Pancreas (tissue), 10 donors: ENCODE data around the gene SUSD4. TPM values are rescaled to one million over a fixed set of nuclear protein-coding genes. Genes with fewer than 3 reads are reported as not detected.

Source experiments
- ATAC-seq, 4 donors: fragments of 200-7000 bp; cut with Tn5 transposase; one replicate each; pipeline versions ENCODE4 v1.8.0 to v1.9.1; 2020; ENCODE audit warnings: mild to moderate bottlenecking in 4 of 4, moderate library complexity in 4 of 4
- DNase-seq, 6 donors: peaks; one replicate each; pipeline ENCODE4 v3.0.0-alpha.2; 2020
- FAIRE-seq: peaks from 2 replicates; lab custom pipeline; 2012; peaks lifted over from hg19 to GRCh38; lab: Jason Lieb, UNC
- H3K27ac ChIP-seq, 4 donors: fragments of 200-600 bp; sonication (generic); 1 replicate in 3 of 4; 2 replicates in 1 of 4; pipeline versions ENCODE4 v1.5.0 to v1.8.0; 2020
- H3K27me3 ChIP-seq, 4 donors: fragments of 200-600 bp; one replicate each; pipeline ENCODE4 v1.8.0; 2021
- H3K36me3 ChIP-seq, 3 donors: fragments of 200-600 bp; sonication (generic) in 1 of 3; one replicate each; pipeline versions ENCODE4 v1.5.0 to v1.8.0; 2020 to 2021
- H3K4me1 ChIP-seq, 3 donors: fragments of 200-600 bp; one replicate each; pipeline ENCODE4 v1.8.0; 2021
- H3K4me3 ChIP-seq, 4 donors: fragments of 200-600 bp; sonication (generic) in 2 of 4; one replicate each; pipeline versions ENCODE4 v1.5.0 to v1.8.0; 2020 to 2021
- H3K9me3 ChIP-seq, 4 donors: fragments of 200-600 bp; one replicate each; pipeline ENCODE4 v1.8.0; 2021
- WGBS, 2 donors: extraction: QIAGEN DNeasy Blood & Tissue Kit; methylation state at CpG; one replicate each; pipeline ENCODE4 v1.1.7; 2013; 5-methylcytosine and 5-hydroxymethylcytosine counted together
- intact Hi-C, 3 donors: fragments of 100-400 bp; cut with DNase I; formaldehyde crosslinking; loops; one replicate each; pipeline versions ENCODE4 v1.11.1 to v1.14.2; 2022
- polyA plus RNA-seq, 2 donors: library from polyadenylated mRNA; stranded (reverse); fragments of 200-250 nt; gene quantifications; one replicate each; pipeline ENCODE4 v1.2.3, GENCODE V29; 2013
- total RNA-seq, 6 donors: library from RNA; stranded (reverse); fragmentation: NEBNext Ultra II Directional in 4 of 6; extraction: Animal tissue kit (Norgen Biotek cat#: 25700) in 4 of 6; gene quantifications; one replicate each; pipeline versions ENCODE4 v1.2.1 to v1.2.4, GENCODE V29; 2021 to 2023
- TF ChIP-seq, protein P1 (sequence below), 4 donors: fragments of 200-600 bp; sonication (generic) in 3 of 4; IDR thresholded peaks; one replicate each; pipeline versions ENCODE4 v1.5.0 to v1.8.0; 2021; ENCODE audit warnings: antibody characterized with exemption in 4 of 4
- donor health status: healthy with polysubstance abuse.
- donor health status: DM: no; HTN: no; CAD: no; lungs with moderate emphysema.
- donor health status: DM: no; HTN: no; CAD: no.
- donor health status: control.
- donor health status: control.
- donor health status: Bipolar disorder and iron deficiency.
- donor health status: DM: yes; HTN: yes; CAD: no.
- donor health status: DM: no; HTN: no; CAD: no.
- donor health status: DM: no; HTN: no; CAD: no.
- donor health status: DM: yes; HTN: yes; CAD: no.

Gene SUSD4
- total and polyA plus RNA-seq, 8 donors, result 4.1 to 34.6 (median 8.8) TPM

DNA sequence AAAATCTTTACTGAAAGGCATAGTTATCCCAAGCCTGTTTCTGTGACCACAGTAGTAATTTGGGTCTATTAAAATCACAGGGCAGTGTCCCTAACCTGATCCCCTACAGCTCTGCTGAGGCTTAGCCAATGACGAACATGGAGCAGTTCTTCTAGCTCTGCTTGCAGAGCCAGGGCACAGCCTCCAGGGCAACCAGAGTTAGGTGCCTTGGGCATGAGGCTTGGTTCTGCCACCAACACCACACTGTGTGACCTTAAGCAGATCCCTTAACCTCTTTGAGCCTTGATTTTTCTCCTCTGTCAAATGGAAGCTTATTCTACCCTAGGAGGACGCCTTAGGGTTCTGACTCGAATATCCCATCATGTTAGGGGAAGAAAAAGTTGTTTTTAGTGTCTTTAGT lies 134.2 kb downstream of the SUSD4 start:
- Histone ChIP-seq H3K4me3 (no peak overlapping the region), H3K4me1 (no peaks in the 10 kb centered on the region), H3K9me3 (no peaks in the 10 kb centered on the region), H3K27ac (no peak overlapping the region), H3K27me3 (no peaks in the 10 kb centered on the region), H3K36me3 (no peaks in the 10 kb centered on the region)
- ATAC-seq (no peak), DNase-seq (no peak), FAIRE-seq (no peak)
- WGBS, 2 donors, result 81% methylated on average over 3 of the region's 3 CpGs
- intact Hi-C loops, result no loop called here
- TF ChIP-seq, protein P1, sequence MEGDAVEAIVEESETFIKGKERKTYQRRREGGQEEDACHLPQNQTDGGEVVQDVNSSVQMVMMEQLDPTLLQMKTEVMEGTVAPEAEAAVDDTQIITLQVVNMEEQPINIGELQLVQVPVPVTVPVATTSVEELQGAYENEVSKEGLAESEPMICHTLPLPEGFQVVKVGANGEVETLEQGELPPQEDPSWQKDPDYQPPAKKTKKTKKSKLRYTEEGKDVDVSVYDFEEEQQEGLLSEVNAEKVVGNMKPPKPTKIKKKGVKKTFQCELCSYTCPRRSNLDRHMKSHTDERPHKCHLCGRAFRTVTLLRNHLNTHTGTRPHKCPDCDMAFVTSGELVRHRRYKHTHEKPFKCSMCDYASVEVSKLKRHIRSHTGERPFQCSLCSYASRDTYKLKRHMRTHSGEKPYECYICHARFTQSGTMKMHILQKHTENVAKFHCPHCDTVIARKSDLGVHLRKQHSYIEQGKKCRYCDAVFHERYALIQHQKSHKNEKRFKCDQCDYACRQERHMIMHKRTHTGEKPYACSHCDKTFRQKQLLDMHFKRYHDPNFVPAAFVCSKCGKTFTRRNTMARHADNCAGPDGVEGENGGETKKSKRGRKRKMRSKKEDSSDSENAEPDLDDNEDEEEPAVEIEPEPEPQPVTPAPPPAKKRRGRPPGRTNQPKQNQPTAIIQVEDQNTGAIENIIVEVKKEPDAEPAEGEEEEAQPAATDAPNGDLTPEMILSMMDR (IDR thresholded peaks at IDR 0.05), result no peak

GRCh38 chr1:223228931-223229528 lies 134.9 kb downstream of the SUSD4 start:
- intact Hi-C loops, result no loop called here
- Histone ChIP-seq H3K36me3 (no peaks in the 10 kb centered on the region), H3K9me3 (no peaks in the 10 kb centered on the region), H3K4me3 (no peak overlapping the region), H3K27me3 (no peaks in the 10 kb centered on the region), H3K4me1 (no peaks in the 10 kb centered on the region), H3K27ac (no peak overlapping the region)
- FAIRE-seq (no peak), DNase-seq (no peak), ATAC-seq (no peak)
- WGBS, 2 donors, result 95% methylated on average over 12 of the region's 12 CpGs
- TF ChIP-seq, protein P1 (IDR thresholded peaks at IDR 0.05), result no peak

- whole genome bisulfite sequencing, 2 donors, result 94 to 97% methylated on average over 2 of the region's 2 CpGs
- no peak for FAIRE-seq
These were observed 135.8 kb downstream of the SUSD4 start for GRCh38 chr1:223228201-223228600.

DNA sequence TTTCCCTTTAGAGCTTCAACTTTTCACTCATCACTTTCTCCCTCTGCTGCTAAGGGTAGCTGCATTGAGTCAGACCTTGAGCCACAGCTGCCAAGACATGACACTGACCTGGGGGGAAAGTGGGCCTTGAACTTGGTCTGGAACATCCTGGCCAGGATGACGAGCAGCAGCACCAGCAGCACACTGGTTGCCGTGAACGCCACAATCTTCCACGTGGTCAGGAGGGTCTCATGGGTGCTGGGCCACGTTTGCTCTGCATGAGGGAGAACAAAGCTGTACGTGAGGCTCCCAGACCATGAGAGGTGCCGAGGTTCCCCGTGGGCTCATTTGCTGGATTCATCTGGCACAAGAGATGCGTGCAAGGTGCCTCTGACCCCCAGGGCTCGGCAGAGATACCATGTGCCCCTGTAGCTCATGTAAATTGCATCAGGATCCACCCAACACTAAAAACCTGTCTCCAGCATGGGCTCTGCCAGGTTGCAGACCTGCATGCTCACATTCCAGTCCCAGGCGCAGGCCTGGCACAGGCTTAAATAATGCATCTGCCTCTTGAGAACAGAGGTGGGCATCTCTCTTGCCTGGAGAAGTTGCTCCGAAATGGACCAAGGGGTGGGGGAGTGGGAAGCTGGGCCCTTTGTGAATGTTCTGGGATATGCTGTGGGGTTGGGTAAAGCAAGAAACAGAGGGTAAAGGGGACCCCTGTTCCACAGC lies 136.3 kb downstream of the SUSD4 start:
- Histone ChIP-seq H3K27me3 (no peaks in the 10 kb centered on the region), H3K36me3 (no peaks in the 10 kb centered on the region), H3K9me3 (no peaks in the 10 kb centered on the region), H3K4me1 (no peaks in the 10 kb centered on the region), H3K4me3 (no peak overlapping the region), H3K27ac (no peak overlapping the region)
- WGBS, 2 donors, result 83 to 86% methylated on average over 12 of the region's 12 CpGs
- TF ChIP-seq, protein P1 (IDR thresholded peaks at IDR 0.05), result no peak
- intact Hi-C loops, result no loop called here
- DNase-seq (no peak), ATAC-seq (no peak), FAIRE-seq (no peak)

More at GRCh38 chr1:223228201-223228600, 135.8 kb downstream of the SUSD4 start:
- TF ChIP-seq, protein P1 (IDR thresholded peaks at IDR 0.05), result no peak
- no peak for ATAC-seq
- Histone ChIP-seq H3K4me3 (no peak overlapping the region), H3K27me3 (no peaks in the 10 kb centered on the region), H3K36me3 (no peaks in the 10 kb centered on the region), H3K4me1 (no peaks in the 10 kb centered on the region), H3K27ac (no peak overlapping the region), H3K9me3 (no peaks in the 10 kb centered on the region)
- no peak for DNase-seq
- intact Hi-C loops, result no loop called here

- no peak for DNase-seq
- H3K27me3 ChIP-seq, result no peaks in the 10 kb centered on the region
- no peaks in the 10 kb centered on the region for H3K9me3 ChIP-seq
- WGBS, 2 donors, result 96 to 98% methylated on average over 3 of the region's 3 CpGs
- intact Hi-C loops, result no loop called here
- H3K36me3 ChIP-seq, result no peaks in the 10 kb centered on the region
- no peak for ATAC-seq
- H3K27ac ChIP-seq, result no peak overlapping the region
- TF ChIP-seq, protein P1 (IDR thresholded peaks at IDR 0.05), result no peak
- H3K4me3 ChIP-seq, result no peak overlapping the region
- no peaks in the 10 kb centered on the region for H3K4me1 ChIP-seq
- no peak for FAIRE-seq
These were observed 136.9 kb downstream of the SUSD4 start for GRCh38 chr1:223227031-223227430.
